Brain pericyte (primary cell): ENCODE results near the gene TEAD1.
"Not testable (repeated sequence)": the region's sequence is repeated elsewhere in the genome, so short reads cannot be mapped to it uniquely, and the experiment has no call there.

Experiments
- DNase-seq: peaks from one replicate; pipeline ENCODE4 v3.0.0-alpha.2; 2012; ENCODE audit warnings: low read depth, low spot score

TEAD1 gene

GRCh38 chr11:12737024-12737423, 62.8 kb downstream of the TEAD1 start:
- DNase-seq, result no peak

- no peak for DNase-seq
Observed at GRCh38 chr11:12741671-12742216, 67.5 kb downstream of the TEAD1 start.

GRCh38 chr11:12743834-12744449, 69.7 kb downstream of the TEAD1 start:
- no peak for DNase-seq

GRCh38 chr11:12744826-12745502, 70.7 kb downstream of the TEAD1 start:
- DNase-seq, result no peak

GRCh38 chr11:12745787-12746186, 71.6 kb downstream of the TEAD1 start:
- no peak for DNase-seq

GRCh38 chr11:12746593-12747097, 72.4 kb downstream of the TEAD1 start:
- DNase-seq, result peak; percentile 82

GRCh38 chr11:12748561-12748960, 74.3 kb downstream of the TEAD1 start:
- DNase-seq, result no peak

GRCh38 chr11:12749442-12749841, 75.2 kb downstream of the TEAD1 start:
- DNase-seq, result no peak

GRCh38 chr11:12750181-12750580, 76.0 kb downstream of the TEAD1 start:
- DNase-seq, result no peak

- DNase-seq, result no peak
Observed at GRCh38 chr11:12752868-12753524, 78.8 kb downstream of the TEAD1 start.

- DNase-seq, result no peak
Observed at GRCh38 chr11:12754021-12754420, 79.8 kb downstream of the TEAD1 start.

GRCh38 chr11:12754582-12755234, 80.5 kb downstream of the TEAD1 start:
- no peak for DNase-seq

GRCh38 chr11:12755510-12756453, 81.6 kb downstream of the TEAD1 start:
- no peak for DNase-seq

GRCh38 chr11:12756454-12756806, 82.2 kb downstream of the TEAD1 start:
- DNase-seq, result no peak

- no peak for DNase-seq
Observed at GRCh38 chr11:12756867-12757266, 82.6 kb downstream of the TEAD1 start.

- no peak for DNase-seq
Observed at GRCh38 chr11:12757416-12757815, 83.2 kb downstream of the TEAD1 start.

GRCh38 chr11:12758117-12758516, 83.9 kb downstream of the TEAD1 start:
- DNase-seq, result not testable (repeated sequence)

- DNase-seq, result no peak
Observed at GRCh38 chr11:12761029-12761428, 86.8 kb downstream of the TEAD1 start.

- no peak for DNase-seq
Observed at GRCh38 chr11:12762278-12762677, 88.1 kb downstream of the TEAD1 start.

GRCh38 chr11:12762696-12763324, 88.6 kb downstream of the TEAD1 start:
- DNase-seq, result no peak
